Keratinocyte (primary cell): ENCODE measurements around the gene RETREG2. TPM values are rescaled to one million over a fixed set of nuclear protein-coding genes. Genes with fewer than 3 reads are reported as not detected.

Experiments
- DNase-seq: peaks from one replicate; pipeline ENCODE4 v3.0.0-alpha.2; 2011; ENCODE audit warnings: low read depth, missing footprints, low spot score
- FAIRE-seq: peaks from 2 replicates; lab custom pipeline; 2011; peaks lifted over from hg19 to GRCh38; lab: Jason Lieb, UNC
- H2AFZ ChIP-seq: 2 replicates; pipeline ENCODE4 v1.6.0; 2012; ENCODE audit warnings: low read length, control low read depth, inconsistent platforms; ENCODE audit not compliant: control insufficient read depth
- H3K27ac ChIP-seq: 2 replicates; pipeline ENCODE4 v1.5.1; 2011; ENCODE audit warnings: low read length; ENCODE audit not compliant: control insufficient read depth, insufficient read depth
- H3K27me3 ChIP-seq: 3 replicates; pipeline ENCODE4 v1.6.0; 2011; ENCODE audit warnings: low read length; ENCODE audit not compliant: control insufficient read depth, insufficient read depth; ENCODE audit errors: extremely low read depth
- H3K36me3 ChIP-seq, 2 experiments: 2 replicates in 1 of 2; 3 replicates in 1 of 2; pipeline ENCODE4 v1.5.1; 2011; ENCODE audit warnings: low read length in 2 of 2, mild to moderate bottlenecking in 1 of 2; ENCODE audit not compliant: control insufficient read depth in 2 of 2, insufficient read depth in 2 of 2; ENCODE audit errors: extremely low read depth in 1 of 2
- H3K4me1 ChIP-seq: 3 replicates; pipeline ENCODE4 v1.5.1; 2011; ENCODE audit warnings: low read length; ENCODE audit not compliant: control insufficient read depth, insufficient read depth; ENCODE audit errors: extremely low read depth
- H3K4me2 ChIP-seq: 3 replicates; pipeline ENCODE4 v1.6.0; 2011; ENCODE audit warnings: low read depth, low read length; ENCODE audit not compliant: control insufficient read depth, insufficient read depth; ENCODE audit errors: extremely low read depth
- H3K4me3 ChIP-seq, 3 experiments: fragments of 200-600 bp in 1 of 3; sonication (generic) in 1 of 3; 2 replicates in 2 of 3; 3 replicates in 1 of 3; pipeline ENCODE4 v1.5.1; 2011 to 2016; ENCODE audit warnings: low read length in 3 of 3, mild to moderate bottlenecking in 3 of 3, control low read depth in 2 of 3, inconsistent platforms in 1 of 3, low read depth in 1 of 3, mixed read lengths in 1 of 3, mixed run types in 1 of 3, moderate library complexity in 1 of 3; ENCODE audit not compliant: control insufficient read depth in 2 of 3, insufficient read depth in 2 of 3; ENCODE audit errors: extremely low read depth in 1 of 3
- H3K79me2 ChIP-seq: 2 replicates; pipeline ENCODE4 v1.6.0; 2012; ENCODE audit warnings: low read length; ENCODE audit not compliant: control insufficient read depth, insufficient read depth
- H3K9ac ChIP-seq: 3 replicates; pipeline ENCODE4 v1.6.0; 2011; ENCODE audit warnings: low read length; ENCODE audit not compliant: control insufficient read depth, insufficient read depth; ENCODE audit errors: extremely low read depth
- H3K9me1 ChIP-seq: 3 replicates; pipeline ENCODE4 v1.6.0; 2011; ENCODE audit warnings: low read length; ENCODE audit not compliant: control insufficient read depth, insufficient read depth; ENCODE audit errors: extremely low read depth
- H3K9me3 ChIP-seq: 2 replicates; pipeline ENCODE4 v1.5.1; 2012; ENCODE audit warnings: low read depth, low read length; ENCODE audit not compliant: control insufficient read depth
- H4K20me1 ChIP-seq: 3 replicates; pipeline ENCODE4 v1.6.0; 2011; ENCODE audit warnings: low read length; ENCODE audit not compliant: control insufficient read depth, insufficient read depth; ENCODE audit errors: extremely low read depth
- EZH2 ChIP-seq: IDR thresholded peaks from one replicate; pipeline ENCODE4 v1.6.1; 2012; ENCODE audit warnings: inconsistent platforms, mild to moderate bottlenecking, low read length, moderate library complexity
- dilution Hi-C: fragments of 300-500 bp; cut with MboI; formaldehyde crosslinking; loops from one replicate; pipeline ENCODE4 v1.7.0; 2020; ENCODE audit warnings: low sequenced_read_pairs; ENCODE audit not compliant: extremely low pct_ligation_motif_present
- polyA plus RNA-seq, 5 experiments: library from polyadenylated mRNA; depleted of rRNA in 3 of 5; stranded (reverse) in 3 of 5; stranded (forward) in 1 of 5; unstranded in 1 of 5; fragments of >200 nt; gene quantifications; 1 replicate in 1 of 5; 2 replicates in 3 of 5; 3 replicates in 1 of 5; pipeline versions ENCODE4 v1.2.1 to v1.2.3, GENCODE V29; 2011 to 2012; ENCODE audit warnings: missing spikeins in 2 of 5, low read depth in 1 of 5, low replicate concordance in 1 of 5
- TF ChIP-seq, protein P1 (sequence below), 3 experiments: IDR thresholded peaks in 1 of 3; conservative IDR thresholded peaks in 1 of 3; optimal IDR thresholded peaks in 1 of 3; 2 replicates in 2 of 3; 3 replicates in 1 of 3; pipeline versions ENCODE3 to v1.5.1; 2011; ENCODE audit warnings: low read length in 3 of 3, mild to moderate bottlenecking in 3 of 3, moderate library complexity in 2 of 3, control low read depth in 1 of 3, inconsistent platforms in 1 of 3; ENCODE audit not compliant: insufficient read depth in 2 of 3; ENCODE audit errors: extremely low read depth in 1 of 3

RETREG2 gene
- polyA plus RNA-seq, 1 donor (not counting 4 experiments of a cell fraction or from before 2014, with no cell fraction given): 45.8 TPM

DNA sequence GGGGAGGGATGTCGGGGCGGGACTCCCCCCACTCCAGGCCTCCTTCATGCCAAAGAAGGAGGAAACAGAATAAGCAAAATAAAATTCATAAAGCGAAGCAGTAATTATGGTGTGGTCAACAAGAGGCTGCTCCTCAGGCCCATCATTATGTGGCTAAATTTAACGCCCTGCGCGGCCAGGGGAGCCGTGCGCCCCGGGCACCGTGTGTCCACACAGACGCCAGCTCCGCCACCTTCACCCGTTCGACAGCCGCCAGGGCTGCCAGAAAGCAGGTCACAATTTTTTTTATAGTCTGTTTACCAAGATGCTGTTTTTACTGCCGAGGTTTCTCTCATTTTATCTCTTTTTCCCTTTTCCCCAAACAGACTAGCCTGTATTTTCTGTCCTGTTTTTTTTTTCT, 48.5 kb upstream of the RETREG2 start:
- Histone ChIP-seq H3K4me1 (no peaks in the 10 kb centered on the region), H3K27me3 (no peaks in the 10 kb centered on the region), H2AFZ (no peak overlapping the region), H3K36me3 (no peaks in the 10 kb centered on the region), H3K9me1 (no peaks in the 10 kb centered on the region), H3K4me3 (no peak overlapping the region), H3K27ac (no peak overlapping the region), H4K20me1 (no peaks in the 10 kb centered on the region), H3K4me2 (no peak overlapping the region), H3K79me2 (no peaks in the 10 kb centered on the region), H3K9me3 (no peaks in the 10 kb centered on the region), H3K9ac (no peak overlapping the region)
- TF ChIP-seq, protein P1, sequence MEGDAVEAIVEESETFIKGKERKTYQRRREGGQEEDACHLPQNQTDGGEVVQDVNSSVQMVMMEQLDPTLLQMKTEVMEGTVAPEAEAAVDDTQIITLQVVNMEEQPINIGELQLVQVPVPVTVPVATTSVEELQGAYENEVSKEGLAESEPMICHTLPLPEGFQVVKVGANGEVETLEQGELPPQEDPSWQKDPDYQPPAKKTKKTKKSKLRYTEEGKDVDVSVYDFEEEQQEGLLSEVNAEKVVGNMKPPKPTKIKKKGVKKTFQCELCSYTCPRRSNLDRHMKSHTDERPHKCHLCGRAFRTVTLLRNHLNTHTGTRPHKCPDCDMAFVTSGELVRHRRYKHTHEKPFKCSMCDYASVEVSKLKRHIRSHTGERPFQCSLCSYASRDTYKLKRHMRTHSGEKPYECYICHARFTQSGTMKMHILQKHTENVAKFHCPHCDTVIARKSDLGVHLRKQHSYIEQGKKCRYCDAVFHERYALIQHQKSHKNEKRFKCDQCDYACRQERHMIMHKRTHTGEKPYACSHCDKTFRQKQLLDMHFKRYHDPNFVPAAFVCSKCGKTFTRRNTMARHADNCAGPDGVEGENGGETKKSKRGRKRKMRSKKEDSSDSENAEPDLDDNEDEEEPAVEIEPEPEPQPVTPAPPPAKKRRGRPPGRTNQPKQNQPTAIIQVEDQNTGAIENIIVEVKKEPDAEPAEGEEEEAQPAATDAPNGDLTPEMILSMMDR (optimal IDR thresholded peaks at IDR 0.05 in 1 of 3, IDR thresholded peaks at IDR 0.05 in 1 of 3, conservative IDR thresholded peaks at IDR 0.05 in 1 of 3; ENCODE audit: extremely low read depth in 1 of 3, insufficient read depth in 2 of 3, low read length in 3 of 3): no peak
- TF ChIP-seq EZH2: no peak
- DNase-seq (no peak), FAIRE-seq (no peak)
- dilution Hi-C loops: no loop called here

DNA sequence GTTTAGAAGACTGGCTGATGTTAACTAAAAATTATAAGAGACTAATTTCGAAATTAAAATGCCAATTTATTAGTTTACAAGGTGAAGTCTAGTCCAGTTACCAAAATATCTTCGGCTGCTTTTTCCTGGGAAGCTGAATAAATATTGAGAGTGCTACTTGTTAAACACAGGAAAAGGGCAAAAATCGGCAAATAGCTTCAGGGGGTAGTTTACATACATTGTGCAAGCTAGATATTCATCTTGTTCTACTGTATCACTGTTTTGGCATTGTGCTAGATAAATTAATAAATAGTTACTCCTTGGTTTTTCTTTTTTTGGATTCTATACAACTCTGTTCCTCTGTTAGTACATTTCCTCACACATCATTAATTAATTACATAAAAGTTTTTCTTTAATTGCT, 46.7 kb upstream of the RETREG2 start:
- no peaks in the 10 kb centered on the region for H3K79me2 ChIP-seq
- H3K4me1 ChIP-seq: no peaks in the 10 kb centered on the region
- H2AFZ ChIP-seq: no peak overlapping the region
- no peak overlapping the region for H3K27ac ChIP-seq
- no peak for TF ChIP-seq EZH2
- TF ChIP-seq, protein P1 (optimal IDR thresholded peaks at IDR 0.05 in 1 of 3, IDR thresholded peaks at IDR 0.05 in 1 of 3, conservative IDR thresholded peaks at IDR 0.05 in 1 of 3; ENCODE audit: extremely low read depth in 1 of 3, insufficient read depth in 2 of 3, low read length in 3 of 3): no peak
- no peak overlapping the region for H3K4me2 ChIP-seq
- H3K36me3 ChIP-seq: no peaks in the 10 kb centered on the region
- no peaks in the 10 kb centered on the region for H3K9me1 ChIP-seq
- dilution Hi-C loops: no loop called here
- DNase-seq (no peak), FAIRE-seq (no peak)
- H4K20me1 ChIP-seq: no peaks in the 10 kb centered on the region
- no peaks in the 10 kb centered on the region for H3K9me3 ChIP-seq
- no peak overlapping the region for H3K9ac ChIP-seq
- H3K27me3 ChIP-seq: no peaks in the 10 kb centered on the region
- H3K4me3 ChIP-seq: no peak overlapping the region
